NCI-H1105 treated with DMSO at 0.1 percent for 48 hours (cell line): ENCODE measurements around the gene HPSE2.
"Not testable (repeated sequence)": the region's sequence is repeated elsewhere in the genome, so short reads cannot be mapped to it uniquely, and the experiment has no call there.

Source experiments
- DNase-seq: peaks from one replicate; lab custom pipeline; 2025; lab: John Stamatoyannopoulos, UW

The HPSE2 gene

DNA sequence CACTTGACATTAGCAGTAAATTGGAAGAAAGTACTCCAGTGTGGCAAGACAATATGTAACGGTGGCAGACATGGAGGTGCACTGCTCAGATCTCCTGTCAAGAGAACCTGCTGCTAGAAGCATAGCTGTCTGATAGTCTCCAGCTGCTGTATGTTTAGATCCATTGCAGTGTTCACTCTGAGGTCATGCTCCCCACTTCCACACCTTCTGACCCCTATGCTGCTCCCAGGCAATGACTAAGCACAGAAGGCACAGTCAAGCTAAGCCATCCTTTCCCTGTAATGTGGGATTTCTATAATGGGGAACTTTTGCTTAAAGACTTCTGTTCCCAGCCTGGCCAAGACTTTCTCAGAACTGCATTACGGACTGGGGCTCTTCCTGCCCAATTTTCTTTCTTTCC is 315.8 kb downstream of the HPSE2 start:
- no peak for DNase-seq

DNA sequence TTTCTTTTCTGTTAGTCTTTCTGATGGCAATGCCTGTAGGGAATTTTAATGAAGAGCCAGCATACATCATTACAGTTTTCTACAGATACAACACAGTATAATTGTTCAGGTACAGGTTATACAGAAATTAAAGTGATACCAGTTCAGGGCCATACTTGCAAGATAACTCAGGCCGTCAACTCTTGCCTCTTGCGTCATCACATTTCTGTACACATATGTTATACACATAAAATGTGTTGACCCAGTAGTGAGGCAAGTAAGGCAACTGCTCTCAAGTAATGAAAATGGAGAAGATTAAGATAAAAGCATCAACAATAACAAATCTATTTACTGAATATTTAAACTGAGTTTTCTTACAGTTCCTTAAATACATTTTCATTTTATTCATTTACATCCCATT is 317.8 kb downstream of the HPSE2 start:
- DNase-seq, result no peak

DNA sequence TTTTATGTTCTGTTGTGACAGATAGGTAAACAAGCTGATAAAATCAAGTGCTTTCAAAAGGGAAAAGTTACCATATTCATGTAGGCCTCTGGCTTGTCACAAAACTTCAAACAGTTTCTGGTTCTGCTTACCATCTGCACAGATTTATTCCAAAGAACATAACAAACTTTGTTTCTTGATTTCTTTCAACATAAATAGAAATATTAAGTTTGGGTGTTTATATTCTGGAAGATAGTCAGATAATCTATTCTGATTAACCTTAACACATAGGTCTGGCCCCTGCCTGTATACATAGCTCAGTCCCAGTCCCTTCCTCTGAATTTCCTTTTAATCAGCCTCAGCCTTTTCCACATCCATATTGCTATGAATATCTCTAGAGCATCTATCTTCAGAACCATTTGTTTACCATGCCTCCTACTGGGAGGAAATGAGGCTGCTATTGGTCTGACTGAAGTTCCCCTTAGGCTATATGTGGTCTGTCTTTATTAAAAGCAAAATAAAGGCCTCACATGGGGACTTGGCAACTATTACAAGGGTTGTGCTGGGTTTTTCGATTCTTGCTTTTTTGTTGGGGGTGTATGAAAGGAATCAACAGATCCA is 319.0 kb downstream of the HPSE2 start:
- DNase-seq, result no peak

DNA sequence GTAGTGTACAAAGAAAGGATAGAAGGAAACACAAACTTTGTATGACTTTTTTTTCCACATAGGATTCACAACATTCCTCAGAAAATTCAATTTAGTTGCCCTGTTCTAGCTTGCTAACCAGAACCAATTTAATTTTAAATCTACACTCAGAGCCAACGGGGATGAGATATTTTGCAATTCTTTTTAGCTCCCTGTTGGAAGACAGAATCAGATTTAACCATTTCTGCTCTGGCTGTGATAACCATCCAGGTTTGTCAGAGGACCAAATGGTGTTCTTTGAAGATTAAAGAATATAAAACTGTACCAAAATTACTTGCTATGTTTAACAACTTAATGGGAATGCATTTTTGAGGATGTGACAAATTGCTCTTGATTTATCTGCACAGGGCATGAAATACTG is 319.7 kb downstream of the HPSE2 start:
- DNase-seq, result no peak

DNA sequence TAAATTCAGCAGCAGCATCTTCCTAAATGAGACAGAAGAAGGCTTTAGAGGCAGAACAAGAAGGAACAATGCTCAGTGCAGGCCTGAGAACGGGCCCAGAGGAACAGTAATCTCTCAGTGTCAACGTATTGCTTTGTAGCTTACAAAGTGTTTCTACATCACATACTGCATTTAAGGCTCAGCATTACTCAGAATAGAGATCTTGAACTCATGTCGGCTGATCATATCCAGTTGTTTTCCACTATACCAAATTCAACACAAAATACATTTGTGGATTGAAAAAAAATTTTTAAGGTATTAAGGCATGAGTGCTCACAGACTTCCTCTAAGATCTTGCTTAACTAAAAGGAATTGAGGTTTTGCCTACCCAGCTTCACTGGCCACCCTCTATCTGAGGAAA is 325.1 kb downstream of the HPSE2 start:
- no peak for DNase-seq

DNA sequence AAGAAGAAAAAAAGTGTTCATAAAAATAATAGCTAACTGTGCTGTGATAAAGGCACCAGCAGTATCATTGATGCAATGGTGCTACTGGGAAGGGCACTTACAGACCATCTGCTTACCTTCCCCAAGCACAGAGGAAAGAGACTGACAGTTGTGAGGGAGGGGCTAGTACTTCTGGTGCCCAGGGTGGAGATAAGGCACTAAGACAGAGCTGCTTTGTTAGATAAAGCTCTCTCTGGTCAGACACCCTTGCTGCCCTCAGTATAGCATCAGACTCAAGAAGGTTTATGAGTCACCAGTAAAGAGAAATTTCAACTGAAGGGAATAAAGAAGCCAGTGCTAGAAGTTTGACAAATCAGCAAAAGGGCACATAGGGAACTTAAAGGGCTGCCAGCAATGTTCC is 325.6 kb downstream of the HPSE2 start:
- DNase-seq, result no peak

DNA sequence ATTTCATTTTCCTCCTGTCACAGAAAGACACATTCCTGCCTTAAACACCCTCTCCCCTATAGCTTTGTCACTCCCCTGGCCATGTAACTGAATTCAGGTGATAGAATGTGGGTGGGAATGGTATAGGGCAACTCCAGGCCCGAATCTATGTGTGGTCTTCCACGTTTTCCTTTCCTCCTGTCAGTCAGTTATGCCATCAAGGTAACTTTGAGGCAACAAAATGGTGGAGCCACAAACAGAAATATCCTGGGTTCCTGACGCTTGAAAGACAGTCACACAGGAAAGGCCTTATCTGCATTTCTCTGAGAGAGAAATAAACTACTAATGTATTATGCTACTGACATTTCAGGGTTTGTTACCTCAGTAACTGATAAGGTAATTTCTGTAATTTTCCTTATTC is 326.8 kb downstream of the HPSE2 start:
- DNase-seq, result no peak

DNA sequence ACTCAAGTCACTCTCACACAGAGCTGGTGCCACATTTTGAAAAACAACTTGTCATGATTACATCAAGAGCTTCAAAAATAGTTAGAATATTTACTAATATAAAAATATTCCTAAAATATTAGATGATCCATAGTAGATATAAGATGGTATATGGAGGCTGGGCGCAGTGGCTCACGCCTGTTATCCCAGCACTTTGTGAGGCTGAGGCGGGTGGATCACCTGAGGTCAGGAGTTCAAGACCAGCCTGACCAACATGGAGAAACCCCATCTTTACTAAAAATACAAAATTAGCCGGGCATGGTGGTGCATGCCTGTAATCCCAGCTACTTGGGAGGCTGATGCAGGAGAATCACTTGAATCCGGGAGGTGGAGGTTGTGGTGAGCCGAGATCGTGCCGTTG is 327.4 kb downstream of the HPSE2 start:
- DNase-seq, result not testable (repeated sequence)

DNA sequence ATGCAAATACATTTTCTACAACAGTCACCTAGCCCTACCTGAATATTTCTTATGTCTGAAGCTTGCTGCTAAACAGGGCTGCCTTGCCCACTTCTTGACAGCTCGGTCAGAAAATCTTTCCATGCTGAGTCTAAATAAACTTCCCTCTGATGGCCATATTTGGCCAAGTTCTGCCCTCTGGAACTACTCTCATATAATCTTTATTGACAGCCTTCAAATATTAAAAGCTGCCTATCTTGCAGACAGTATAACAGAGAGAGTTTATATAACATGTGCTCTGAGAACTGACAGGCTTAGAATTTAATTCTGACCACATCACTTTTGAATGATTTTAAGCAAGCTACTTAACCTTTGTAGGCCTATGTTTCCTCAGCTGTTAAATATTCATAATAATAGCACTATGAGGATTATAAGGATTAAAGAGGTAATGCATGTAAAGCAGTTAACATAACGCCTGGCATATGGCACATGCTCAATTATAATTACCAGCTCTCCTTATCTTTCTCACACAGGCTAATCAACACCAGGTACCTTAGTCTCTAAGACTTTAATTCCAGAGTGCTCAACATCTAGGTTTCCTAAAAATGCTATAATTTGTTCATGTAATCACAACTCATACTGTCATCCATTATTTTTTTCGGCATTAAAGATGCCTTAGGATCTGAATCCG is 334.1 kb downstream of the HPSE2 start:
- DNase-seq, result no peak

DNA sequence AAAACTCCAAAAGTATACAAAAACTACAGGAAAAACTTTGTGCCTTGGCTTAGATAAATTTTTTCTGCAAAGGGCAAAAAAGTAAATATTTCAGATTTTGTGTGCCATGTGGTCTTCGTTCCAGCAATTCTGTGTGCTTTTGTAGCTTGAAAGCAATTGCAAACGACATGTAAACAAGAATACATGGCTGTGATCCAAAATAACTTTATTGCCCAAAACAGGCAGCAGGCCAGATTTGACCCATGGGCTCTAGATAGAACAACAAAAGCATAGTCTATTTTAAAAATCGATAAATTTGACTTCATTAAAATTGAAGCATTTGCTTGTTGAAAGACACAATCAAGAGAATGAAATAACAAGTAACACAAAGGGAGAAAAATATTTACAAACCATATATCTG is 336.6 kb downstream of the HPSE2 start:
- DNase-seq, result peak; percentile 57

DNA sequence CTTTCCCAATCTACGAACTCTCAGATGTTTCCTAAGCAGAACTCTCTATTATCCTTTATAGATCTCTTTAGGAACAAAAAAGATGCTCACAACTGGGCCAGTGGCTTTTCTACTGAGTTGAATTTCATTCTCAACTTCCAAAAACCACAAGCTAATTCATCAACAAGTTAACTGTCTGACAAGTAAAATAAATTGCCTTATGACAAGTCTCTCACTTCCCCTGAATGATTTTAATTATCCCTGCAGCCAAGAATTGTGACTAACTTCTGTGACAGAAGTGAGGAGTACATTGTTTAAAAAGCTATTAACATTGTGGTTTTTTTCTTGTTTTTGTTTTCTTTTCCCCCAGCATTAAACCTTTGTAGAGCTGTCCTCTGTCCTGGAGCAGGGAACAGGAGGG is 343.1 kb downstream of the HPSE2 start:
- no peak for DNase-seq

DNA sequence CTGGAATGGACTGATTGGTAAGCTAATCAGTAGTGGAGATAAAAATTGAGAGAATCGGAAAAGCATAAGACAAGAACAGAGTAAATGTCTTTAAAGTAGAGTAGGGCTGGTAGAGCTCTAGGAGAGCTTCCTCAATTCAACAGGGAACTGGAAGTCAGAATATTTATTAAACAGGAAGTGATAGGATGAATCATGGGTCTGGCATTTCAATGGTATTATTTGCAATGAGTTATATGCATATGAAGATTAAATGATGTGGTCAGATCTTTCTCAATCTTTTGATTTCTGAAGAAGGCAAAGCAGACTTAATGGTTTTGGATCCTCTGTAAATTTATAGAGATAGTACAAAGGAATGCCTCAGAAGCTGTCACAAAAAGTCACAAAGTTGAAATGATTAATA is 349.0 kb downstream of the HPSE2 start:
- no peak for DNase-seq

DNA sequence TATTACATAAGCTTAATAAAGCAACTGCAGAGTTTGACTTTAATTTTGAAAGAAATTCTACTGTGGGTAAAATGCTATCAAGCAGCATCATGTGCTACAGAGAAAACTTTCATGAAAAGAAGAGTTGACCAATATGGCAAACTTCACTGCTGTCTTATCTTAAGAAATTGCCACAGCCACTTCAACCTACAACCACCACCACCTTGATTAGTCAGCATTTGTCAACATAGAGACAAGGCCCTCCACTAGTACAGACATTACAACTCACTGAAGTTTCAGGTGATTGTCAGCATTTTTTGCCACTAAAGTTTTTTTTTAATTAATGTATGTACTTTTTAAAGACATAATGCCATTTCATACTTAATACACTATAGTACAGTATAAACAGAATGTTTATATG is 350.3 kb downstream of the HPSE2 start:
- DNase-seq, result no peak

DNA sequence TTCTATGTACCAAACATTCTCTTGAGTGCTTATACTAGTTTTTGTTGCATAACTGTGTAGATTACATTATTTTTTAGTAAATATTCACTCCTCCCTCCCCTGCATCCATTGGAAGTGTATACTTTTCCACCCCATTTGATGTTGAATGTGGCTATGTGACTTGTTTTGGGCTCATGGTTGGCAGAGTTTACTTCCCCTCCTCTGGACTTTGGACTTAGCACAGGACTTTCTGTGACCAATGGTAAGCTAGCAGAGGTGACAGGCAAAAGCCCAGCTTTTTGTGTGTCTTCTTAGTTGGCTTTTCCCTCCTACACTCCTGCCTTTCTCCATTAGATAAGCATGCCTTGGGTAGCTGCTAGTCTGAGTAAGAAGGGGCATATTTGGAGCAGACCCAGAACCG is 353.9 kb downstream of the HPSE2 start:
- DNase-seq, result no peak

DNA sequence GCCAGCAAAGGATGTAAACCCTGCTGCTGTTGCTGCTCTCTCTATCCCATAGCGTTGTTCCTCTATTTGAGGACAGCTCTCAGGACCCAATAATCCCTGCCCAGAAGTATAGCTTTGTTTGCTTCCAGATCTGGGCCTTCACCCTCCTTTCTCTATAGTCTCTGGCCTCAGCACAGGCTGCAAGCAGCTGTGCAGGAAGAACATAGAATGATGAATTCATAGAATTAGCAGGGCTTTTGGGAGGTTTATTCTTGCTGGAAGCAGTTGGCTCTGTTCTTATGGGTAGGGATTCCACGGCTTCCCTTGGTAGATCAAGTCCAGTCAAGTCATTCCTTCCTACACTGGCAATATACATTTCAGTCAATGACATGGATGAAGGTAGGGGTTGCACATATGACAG is 354.7 kb downstream of the HPSE2 start:
- no peak for DNase-seq

DNA sequence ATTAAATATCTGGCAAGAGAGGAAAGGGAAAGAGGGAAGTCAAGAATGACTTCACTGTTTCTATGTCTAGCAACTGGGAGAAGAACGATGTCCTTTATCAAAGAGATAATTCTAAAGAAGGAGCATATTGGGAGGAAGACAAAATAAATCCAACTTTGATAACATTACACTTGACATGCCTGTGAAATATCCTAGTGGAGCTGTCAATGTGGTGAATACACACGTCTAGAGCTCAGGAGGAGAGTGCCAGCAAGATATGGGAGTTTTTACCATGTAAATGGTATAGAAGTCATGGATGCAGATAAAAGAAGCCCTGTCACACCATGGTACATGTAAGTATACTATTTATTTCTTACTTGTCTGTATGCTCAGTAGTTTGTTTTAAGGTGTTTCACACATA is 356.7 kb downstream of the HPSE2 start:
- DNase-seq, result no peak

DNA sequence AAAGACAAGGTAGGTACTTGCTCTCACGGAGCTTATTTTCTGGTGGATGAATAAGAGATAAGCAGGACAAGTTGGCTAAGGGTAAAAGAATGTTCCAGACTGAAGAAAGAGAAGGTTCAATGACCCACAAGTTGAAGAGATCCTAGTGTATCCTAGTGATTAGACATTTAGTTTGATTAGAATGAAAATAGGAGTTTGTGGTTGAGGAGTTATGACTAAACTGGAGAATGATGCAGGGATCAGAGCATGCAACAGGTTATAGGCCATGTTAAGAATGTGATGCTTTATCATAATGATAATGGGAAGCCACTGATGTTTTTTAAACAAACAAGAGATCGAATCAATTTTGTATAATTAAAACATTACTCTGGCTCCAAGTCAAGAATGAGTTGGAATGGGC is 357.2 kb downstream of the HPSE2 start:
- no peak for DNase-seq

DNA sequence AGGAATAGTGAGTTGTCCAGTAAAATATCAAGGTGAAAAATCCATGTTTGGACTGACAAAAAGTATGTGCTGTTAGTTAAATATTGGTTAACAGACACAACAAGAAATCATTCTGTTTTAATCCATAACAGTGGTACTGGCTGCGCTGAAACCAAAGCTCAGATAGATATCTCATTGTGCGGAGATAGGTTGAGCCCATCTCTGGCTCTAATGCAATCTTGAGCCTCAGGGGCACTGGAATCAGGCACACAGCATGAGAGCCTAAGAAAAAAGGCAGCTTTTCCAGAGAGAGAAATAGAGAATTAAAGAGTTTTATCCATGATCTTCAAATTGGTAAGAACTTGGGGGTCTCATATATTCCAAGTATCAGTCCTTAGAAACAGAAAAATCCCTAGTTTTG is 373.7 kb downstream of the HPSE2 start:
- no peak for DNase-seq

DNA sequence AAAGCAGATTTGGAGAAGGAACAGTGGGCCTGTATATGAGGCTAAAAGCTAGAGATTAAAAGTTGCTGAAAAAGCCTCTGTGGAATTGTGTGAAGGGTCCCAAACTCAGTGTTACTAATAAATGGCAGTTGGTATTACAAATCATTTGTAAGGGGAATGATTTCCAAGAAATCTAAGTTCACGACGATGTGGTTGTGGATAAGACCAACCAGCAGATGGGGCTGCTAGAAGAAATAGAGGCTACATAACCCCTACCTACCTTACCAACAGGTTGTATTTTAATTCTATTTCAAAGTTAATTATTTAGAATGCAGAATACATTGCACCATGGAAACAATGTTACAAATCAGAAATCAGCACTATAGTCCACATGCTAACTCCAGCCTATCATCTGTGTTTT is 377.1 kb downstream of the HPSE2 start:
- no peak for DNase-seq

DNA sequence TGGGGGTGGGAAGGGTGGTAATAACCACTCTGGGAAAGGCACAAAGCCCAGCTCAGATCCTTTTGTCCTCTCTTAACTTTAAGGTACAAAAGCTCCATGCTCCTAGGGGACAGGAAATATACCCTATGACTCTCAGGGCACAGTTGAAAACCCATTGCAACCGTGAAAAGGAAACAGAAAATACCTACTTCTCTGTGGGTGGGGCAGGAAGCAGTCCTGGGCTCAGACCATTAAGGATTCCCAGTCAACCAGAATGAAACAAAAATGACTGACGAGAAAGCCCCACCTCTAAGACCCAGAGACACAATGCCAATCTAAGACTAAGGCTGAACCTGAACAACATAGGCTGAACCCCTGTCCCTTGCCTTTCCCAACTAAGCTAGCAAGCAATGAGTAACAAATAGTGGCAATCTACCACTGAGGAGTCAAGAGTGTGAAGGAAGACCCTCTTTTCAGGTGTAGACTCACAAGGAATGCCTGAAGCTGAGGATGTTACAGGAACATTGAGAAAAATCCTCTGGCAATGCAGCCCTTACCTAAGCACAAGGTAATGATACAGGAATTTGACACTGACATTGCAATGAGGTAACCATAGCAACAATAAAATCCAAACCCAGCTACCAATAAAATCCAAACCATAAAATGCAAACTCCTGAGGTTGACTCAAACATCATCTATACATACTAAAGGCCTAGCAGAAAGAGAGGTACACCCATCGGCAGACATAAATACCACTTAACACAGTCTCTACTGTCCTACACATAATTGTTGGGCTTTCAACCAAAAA is 380.1 kb downstream of the HPSE2 start:
- no peak for DNase-seq

DNA sequence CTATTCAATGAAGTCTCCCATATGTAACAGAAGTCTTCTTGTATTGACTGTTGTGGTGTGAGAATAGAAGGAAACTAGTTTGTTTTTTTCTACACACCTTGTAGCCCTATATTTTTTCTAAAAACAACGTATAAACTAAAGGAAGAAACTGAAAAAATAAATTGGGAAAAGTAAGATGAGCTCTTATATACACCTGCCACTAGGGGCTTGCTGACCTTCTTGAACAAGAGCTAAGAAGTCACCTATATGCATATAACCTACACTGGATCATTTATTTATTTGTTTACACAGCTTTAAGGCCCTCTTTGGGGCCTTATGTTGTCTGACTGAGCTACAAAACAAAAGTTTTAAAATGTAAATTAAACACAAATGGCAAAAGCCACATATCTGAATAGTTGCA is 383.0 kb downstream of the HPSE2 start:
- no peak for DNase-seq

DNA sequence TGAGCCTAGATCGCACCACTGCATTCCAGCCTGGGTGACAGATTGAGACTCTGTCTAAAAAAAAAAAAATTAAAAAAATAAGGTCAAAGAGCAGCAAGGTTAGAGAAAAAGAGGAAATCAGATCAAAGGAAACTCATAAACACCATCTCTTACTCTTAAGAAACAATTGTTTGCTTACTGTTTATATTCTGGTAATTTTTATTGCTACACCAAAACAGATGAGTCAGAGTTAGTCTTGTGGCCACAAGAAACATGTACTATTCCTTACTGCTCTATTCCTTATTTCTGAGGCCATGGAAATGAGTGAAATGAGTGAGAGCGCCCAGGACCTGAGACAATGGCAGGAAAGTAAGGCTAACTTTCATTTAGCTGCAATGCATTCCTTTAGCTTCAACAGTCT is 387.3 kb downstream of the HPSE2 start:
- no peak for DNase-seq

DNA sequence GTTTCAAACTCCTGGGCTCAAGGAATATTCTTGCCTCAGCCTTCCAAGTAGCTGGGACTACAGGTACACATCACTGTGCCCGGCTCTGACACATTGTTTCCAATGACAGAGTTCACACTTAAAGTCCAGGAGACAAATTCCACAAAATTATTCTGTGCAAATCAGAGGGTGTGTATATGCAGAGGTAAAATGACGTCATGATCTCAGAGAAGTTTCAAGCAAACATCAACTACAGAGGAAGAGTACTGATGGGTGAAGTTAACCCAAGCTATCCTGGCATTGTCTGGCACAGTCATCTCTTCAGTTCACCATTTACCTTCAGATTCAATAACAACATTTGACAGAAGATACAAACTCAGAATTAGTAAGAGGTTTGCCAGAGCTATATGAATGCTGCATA is 388.9 kb downstream of the HPSE2 start:
- no peak for DNase-seq

DNA sequence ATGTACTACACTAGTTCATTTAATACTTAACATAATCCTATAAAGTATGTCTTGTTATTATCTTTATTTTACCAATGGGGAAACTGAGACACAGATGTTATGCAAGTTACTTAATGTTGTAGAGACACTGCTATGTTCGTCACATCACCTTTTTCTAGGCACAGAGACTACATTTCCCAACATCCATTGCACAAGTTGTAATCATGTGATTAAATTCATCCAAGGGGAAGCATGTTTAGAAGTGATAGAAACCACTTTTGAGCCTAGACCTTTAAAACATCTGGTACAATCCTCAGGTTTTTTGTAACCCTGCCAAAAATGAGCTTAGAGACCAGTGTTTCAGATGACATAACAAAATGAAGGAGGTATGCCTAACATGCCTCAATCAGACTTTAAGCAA is 402.1 kb downstream of the HPSE2 start:
- no peak for DNase-seq
